Esophagus (tissue), 2 donors: ENCODE results near the gene AP4M1. TPM values are rescaled to one million over a fixed set of nuclear protein-coding genes. Genes with fewer than 3 reads are reported as not detected.

Experiments
- H3K27ac ChIP-seq, 2 donors: one replicate each; pipeline ENCODE4 v1.5.1; 2013; ENCODE audit warnings: low read depth in 2 of 2, mild to moderate bottlenecking in 2 of 2, inconsistent platforms in 1 of 2, low read length in 1 of 2, moderate library complexity in 1 of 2
- H3K27me3 ChIP-seq, 2 donors: one replicate each; pipeline ENCODE4 v1.6.1; 2013; ENCODE audit warnings: low read length in 2 of 2, control low read depth in 1 of 2, mild to moderate bottlenecking in 1 of 2; ENCODE audit not compliant: insufficient read depth in 2 of 2, control insufficient read depth in 1 of 2
- H3K36me3 ChIP-seq, 2 donors: one replicate each; pipeline ENCODE4 v1.6.1; 2013; ENCODE audit warnings: low read length in 1 of 2; ENCODE audit not compliant: control insufficient read depth in 2 of 2, insufficient read depth in 2 of 2
- H3K4me1 ChIP-seq, 2 donors: one replicate each; pipeline ENCODE4 v1.6.1; 2013; ENCODE audit warnings: low read length in 1 of 2; ENCODE audit not compliant: control insufficient read depth in 2 of 2, insufficient read depth in 2 of 2
- H3K4me3 ChIP-seq, 2 donors: one replicate each; pipeline ENCODE4 v1.5.1; 2013; ENCODE audit warnings: low read length in 2 of 2, mild to moderate bottlenecking in 2 of 2, low read depth in 1 of 2, moderate library complexity in 1 of 2
- H3K9me3 ChIP-seq, 2 donors: one replicate each; pipeline ENCODE4 v1.6.1; 2013; ENCODE audit warnings: mild to moderate bottlenecking in 2 of 2, low read depth in 1 of 2, low read length in 1 of 2, moderate library complexity in 1 of 2; ENCODE audit not compliant: control insufficient read depth in 2 of 2, insufficient read depth in 1 of 2
- WGBS, 2 donors: extraction: QIAGEN DNeasy Blood & Tissue Kit; methylation state at CpG; one replicate each; pipeline ENCODE4 v1.1.7; 2013; 5-methylcytosine and 5-hydroxymethylcytosine counted together
- polyA plus RNA-seq, 2 donors: library from polyadenylated mRNA; stranded (reverse); fragments of 200-250 nt; gene quantifications; one replicate each; pipeline ENCODE4 v1.2.3, GENCODE V29; 2013
- donor health status: healthy with polysubstance abuse.
- donor health status: Bipolar disorder and iron deficiency.

AP4M1 gene
- polyA plus RNA-seq: 10 to 100 TPM; 17.3 to 19.3 TPM

GRCh38 chr7:100101016-100101862 lies at the start of gene AP4M1, which contains the start of gene MCM7:
Gene AP4M1 (plus strand): TSS chr7:100101643. CDS start chr7:100101715, 72 bp downstream.
Gene MCM7 (minus strand): TSS chr7:100101397. CDS start chr7:100101294, 103 bp downstream.
- peak within 1 kb of the TSS; percentile 70 to 85 for H3K4me3 ChIP-seq
- peak within 1 kb of the TSS; percentile 96 to 97 for H3K27ac ChIP-seq
- H3K9me3 ChIP-seq: no peaks in the 10 kb centered on the region
- peaks cover 9 to 33% of the 10 kb centered on the region in 2 donors for H3K36me3 ChIP-seq
- 1% methylated on average over 79 to 80 of the region's 80 CpGs for WGBS, 2 donors
- H3K27me3 ChIP-seq: no peaks in the 10 kb centered on the region
- H3K4me1 ChIP-seq: peaks cover 0 to 14% of the 10 kb centered on the region in 2 donors

GRCh38 chr7:100053215-100053614 lies 48.2 kb upstream of the AP4M1 start:
- Histone ChIP-seq H3K4me1 (peaks cover 0 to 2% of the 10 kb centered on the region in 2 donors), H3K27ac (no peak overlapping the region), H3K9me3 (no peaks in the 10 kb centered on the region), H3K36me3 (peaks cover 6 to 7% of the 10 kb centered on the region in 2 donors), H3K4me3 (no peak overlapping the region), H3K27me3 (no peaks in the 10 kb centered on the region)
- 30 to 42% methylated on average over 3 of the region's 3 CpGs for WGBS, 2 donors

GRCh38 chr7:100057006-100057405 lies 44.4 kb upstream of the AP4M1 start:
- Histone ChIP-seq H3K4me3 (no peak overlapping the region), H3K4me1 (peaks cover 0 to 2% of the 10 kb centered on the region in 2 donors), H3K27me3 (no peaks in the 10 kb centered on the region), H3K9me3 (no peaks in the 10 kb centered on the region), H3K27ac (no peak overlapping the region), H3K36me3 (peaks cover 8 to 13% of the 10 kb centered on the region in 2 donors)
- WGBS, 2 donors: 93 to 95% methylated on average over 10 of the region's 10 CpGs

- H3K9me3 ChIP-seq: no peaks in the 10 kb centered on the region
- H3K27me3 ChIP-seq: no peaks in the 10 kb centered on the region
- H3K4me3 ChIP-seq: no peak overlapping the region
- no peak overlapping the region for H3K27ac ChIP-seq
- peaks cover 13 to 17% of the 10 kb centered on the region in 2 donors for H3K36me3 ChIP-seq
- peaks cover 0 to 2% of the 10 kb centered on the region in 2 donors for H3K4me1 ChIP-seq
- 90 to 93% methylated on average over 5 of the region's 5 CpGs for WGBS, 2 donors
Measured at GRCh38 chr7:100059251-100059739, 42.1 kb upstream of the AP4M1 start.

GRCh38 chr7:100061518-100062193 lies 39.8 kb upstream of the AP4M1 start:
- no peak overlapping the region for H3K4me3 ChIP-seq
- H3K4me1 ChIP-seq: peaks cover 0 to 2% of the 10 kb centered on the region in 2 donors
- H3K36me3 ChIP-seq: peaks cover 16 to 21% of the 10 kb centered on the region in 2 donors
- H3K27ac ChIP-seq: no peak overlapping the region
- H3K27me3 ChIP-seq: no peaks in the 10 kb centered on the region
- WGBS, 2 donors: 93 to 94% methylated on average over 11 of the region's 11 CpGs
- H3K9me3 ChIP-seq: no peaks in the 10 kb centered on the region

GRCh38 chr7:100063376-100063775 lies 38.1 kb upstream of the AP4M1 start:
- Histone ChIP-seq H3K27ac (no peak overlapping the region), H3K4me3 (no peak overlapping the region), H3K9me3 (no peaks in the 10 kb centered on the region), H3K4me1 (no peaks in the 10 kb centered on the region), H3K36me3 (peaks cover 9 to 12% of the 10 kb centered on the region in 2 donors), H3K27me3 (no peaks in the 10 kb centered on the region)
- 92 to 98% methylated on average over 4 of the region's 4 CpGs for WGBS, 2 donors

- Histone ChIP-seq H3K9me3 (no peaks in the 10 kb centered on the region), H3K27ac (no peak overlapping the region), H3K4me1 (no peaks in the 10 kb centered on the region), H3K4me3 (no peak overlapping the region), H3K36me3 (peaks cover 9 to 12% of the 10 kb centered on the region in 2 donors), H3K27me3 (no peaks in the 10 kb centered on the region)
- WGBS, 2 donors: 91 to 93% methylated on average over 9 of the region's 9 CpGs
Measured at GRCh38 chr7:100064162-100064561, 37.3 kb upstream of the AP4M1 start.

- Histone ChIP-seq H3K27me3 (no peaks in the 10 kb centered on the region), H3K4me3 (no peak overlapping the region), H3K4me1 (no peaks in the 10 kb centered on the region), H3K36me3 (peaks cover 9 to 17% of the 10 kb centered on the region in 2 donors), H3K9me3 (peaks cover 1 to 7% of the 10 kb centered on the region in 2 donors), H3K27ac (peak overlapping the region in 1 of 2 donors; percentile 26)
- 52 to 59% methylated on average over 8 of the region's 8 CpGs for WGBS, 2 donors
Measured at GRCh38 chr7:100065452-100066186, 35.8 kb upstream of the AP4M1 start.

GRCh38 chr7:100066953-100067352 lies 34.5 kb upstream of the AP4M1 start:
- Histone ChIP-seq H3K27ac (no peak overlapping the region), H3K9me3 (peaks cover 7 to 20% of the 10 kb centered on the region in 2 donors), H3K27me3 (no peaks in the 10 kb centered on the region), H3K36me3 (peaks cover 12 to 30% of the 10 kb centered on the region in 2 donors), H3K4me1 (no peaks in the 10 kb centered on the region), H3K4me3 (no peak overlapping the region)
- 92 to 95% methylated on average over 7 of the region's 7 CpGs for WGBS, 2 donors
